ENCODE results near the gene MN1.

MN1 gene

DNA sequence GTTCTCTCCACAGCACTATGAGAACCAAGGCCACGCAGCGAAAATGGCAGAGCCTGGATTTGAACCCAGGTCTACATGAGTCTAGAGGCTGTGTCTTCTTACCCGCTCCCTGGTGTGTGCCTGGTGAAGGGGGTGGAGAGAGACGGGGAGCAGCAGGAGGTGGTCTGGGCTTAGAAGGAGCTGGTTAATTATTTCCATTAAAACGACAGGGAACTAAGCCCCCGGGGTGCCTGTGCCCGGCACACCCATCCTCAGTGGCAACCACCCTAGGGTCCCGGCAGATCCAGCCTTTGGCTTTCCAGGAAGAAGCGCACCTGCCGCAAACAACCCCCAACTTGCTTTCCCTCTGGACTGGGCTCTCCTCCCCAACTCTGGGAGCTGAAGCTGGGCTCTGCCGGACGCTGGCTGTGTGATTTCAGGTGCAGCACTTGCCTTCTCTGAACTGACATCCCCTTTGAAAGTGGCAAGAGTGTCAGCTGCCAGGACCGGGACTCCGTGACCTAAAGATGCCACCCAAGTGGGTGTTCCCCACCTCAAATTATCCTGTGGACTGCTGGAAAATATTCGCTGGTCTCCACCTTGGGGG lies 35.8 kb downstream of the MN1 start:
- DNase-seq: no peak

DNA sequence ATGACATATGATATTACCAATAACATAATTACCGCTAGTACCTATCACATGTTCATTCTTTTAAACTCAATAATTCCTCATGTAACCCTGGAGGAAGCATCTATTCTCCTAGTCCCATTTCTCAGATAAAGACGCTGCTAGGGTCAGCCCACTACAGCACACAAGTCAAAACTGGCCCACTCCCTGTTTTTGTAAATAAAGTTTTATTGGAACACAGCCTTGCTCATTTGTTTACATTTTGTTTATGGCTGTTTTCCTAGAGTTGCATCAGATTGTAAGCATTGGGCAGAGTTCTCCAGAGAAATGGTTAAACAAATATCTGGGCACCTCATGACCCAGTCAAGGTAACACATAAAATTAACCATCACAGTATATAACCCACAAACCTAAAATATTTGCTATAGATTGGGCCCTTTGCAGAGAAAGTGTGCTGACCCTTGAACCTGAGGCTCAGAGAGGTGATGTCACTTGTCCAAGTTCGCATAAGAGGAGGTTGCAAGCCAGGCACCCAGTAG lies 36.8 kb downstream of the MN1 start:
- no peak for DNase-seq

DNA sequence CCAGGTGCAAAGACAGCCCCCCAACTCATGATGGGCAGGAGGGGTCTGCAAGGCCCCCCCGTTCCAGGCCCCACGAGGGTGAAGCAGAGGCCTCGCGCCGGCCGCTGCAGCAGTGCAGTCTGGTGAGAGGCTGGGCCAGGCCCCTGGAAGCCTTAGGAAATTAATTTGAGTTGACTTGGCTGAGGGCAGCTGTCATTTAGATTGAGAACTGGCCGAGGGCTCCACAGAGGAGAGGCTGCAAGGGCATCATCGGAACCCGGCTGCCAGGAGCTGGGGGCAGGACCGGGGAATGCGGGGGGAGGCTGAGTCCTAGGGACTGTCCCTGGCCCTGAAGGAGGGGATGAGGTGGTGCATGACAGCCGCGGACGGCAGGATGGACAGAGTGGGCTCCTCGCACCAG lies 39.9 kb downstream of the MN1 start:
- DNase-seq: no peak

DNA sequence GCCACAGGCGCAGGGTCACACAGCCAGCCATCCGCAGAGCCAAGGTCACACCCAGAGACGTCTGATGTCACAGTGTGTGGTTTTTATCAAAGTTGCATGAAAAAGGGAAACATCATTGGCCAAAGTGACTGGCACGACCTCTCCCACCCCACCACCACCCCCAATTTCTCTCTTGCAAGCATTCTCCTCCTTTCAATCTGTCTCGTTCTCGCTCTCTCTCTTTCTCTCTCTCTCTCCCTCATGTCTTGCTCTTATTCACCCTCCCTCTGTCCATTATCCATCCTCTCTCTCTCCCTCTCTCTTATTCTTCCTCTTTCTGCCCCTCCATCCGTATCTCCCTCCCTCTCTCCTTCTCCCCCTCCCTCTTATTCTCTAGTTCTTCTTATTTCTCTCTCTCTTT lies 40.6 kb downstream of the MN1 start:
- no peak for DNase-seq

DNA sequence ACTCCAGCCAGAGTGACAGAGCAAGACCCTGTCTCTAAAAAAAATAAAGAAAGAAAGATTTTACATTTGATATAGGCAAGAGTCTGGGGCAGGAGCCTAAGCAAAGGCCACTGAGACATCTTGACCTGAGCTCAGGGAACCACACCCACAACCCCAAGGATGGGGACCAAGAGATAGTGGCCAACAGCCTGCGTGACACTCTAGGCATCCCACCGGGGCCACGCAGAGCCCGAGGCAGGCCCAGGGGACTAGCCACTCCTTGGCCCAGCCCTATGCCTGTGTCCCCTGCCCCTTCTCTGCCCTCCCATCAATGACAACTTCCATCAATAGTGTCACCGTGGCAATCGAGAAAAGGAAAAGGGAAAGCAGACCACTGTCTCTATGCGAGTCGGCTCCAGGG lies 41.1 kb downstream of the MN1 start:
- no peak for DNase-seq

DNA sequence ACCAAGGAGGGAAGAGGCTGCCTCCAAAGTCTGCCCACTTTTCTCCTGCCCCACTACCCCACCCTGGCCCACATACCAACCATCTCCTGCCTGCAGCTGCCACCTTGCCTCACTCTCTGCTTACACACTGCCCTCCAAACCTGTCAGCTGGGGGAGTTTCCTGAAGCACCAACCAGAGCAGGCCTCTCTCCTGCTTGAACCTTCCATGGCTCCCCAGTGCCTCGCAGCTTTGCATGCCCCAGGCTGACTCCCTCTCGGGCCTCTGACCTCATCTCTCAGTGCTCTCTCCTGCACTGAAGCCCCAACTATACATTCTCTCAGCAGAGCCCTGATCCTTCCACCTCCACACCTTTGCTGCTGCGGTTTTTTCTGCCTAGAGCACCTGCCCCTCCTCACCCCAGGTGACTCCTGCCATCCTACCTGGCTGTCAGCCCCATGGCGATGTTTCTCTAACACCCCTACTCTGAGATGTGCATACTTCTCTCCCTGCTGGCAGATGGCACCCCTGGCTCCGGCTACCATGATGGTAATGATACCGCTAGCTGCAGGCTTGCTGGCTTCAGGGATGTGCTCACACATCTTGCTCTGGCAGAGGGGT lies 43.5 kb downstream of the MN1 start:
- DNase-seq: no peak

DNA sequence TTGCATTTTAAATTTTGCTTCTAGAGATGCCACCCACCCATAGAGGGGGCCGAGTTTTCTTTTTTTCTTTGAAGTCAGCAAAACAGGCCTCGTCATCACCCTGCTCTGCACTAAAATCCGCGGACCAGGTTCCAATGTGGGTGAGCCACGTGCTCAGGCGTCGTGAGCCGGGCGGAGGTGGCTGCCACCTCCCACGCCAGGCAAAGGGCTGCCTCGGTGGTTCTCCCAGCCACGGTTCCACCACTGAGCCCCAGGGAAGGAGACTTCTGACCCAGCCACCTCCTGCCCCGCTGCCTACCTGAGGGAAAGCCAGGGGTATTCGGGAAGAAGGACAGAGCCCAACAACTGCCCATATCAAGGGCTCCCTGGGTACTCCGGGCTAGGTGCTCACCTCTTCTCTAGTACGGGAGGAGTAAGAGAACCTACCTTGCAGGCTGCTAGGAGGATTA lies 45.3 kb downstream of the MN1 start:
- DNase-seq: no peak

DNA sequence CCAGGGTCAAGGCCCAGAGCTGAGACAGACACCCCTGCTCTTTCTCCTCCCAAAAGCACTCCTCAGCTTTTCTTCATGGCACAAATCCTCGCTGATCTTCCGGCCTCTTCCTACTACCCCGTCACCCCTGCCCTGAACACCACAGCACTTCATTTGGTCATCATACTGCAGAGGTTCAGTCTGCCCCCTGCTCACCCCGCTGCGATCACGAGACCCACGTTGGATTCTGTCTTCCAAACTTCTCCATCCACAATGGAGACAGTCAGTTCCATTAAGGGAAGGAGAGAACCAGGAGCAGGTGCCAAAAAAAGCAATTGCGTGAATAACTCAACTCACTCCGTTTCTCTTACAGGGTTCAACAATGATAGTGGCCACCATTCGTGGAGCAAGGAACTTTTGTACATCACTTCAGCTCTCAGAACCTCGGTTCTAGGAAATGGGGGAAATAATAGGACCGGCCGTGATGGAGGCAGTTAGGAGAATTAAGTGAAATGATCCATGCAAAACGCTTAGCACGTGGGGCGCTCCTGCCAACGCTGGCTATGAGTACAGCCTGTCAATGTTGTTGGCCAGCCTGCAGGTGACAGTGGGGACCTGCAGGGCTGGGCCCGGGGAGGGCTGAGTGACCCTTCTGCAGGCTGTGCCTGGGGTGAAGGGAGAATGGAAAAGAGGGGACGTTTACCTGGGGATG lies 45.9 kb downstream of the MN1 start:
- DNase-seq: no peak

DNA sequence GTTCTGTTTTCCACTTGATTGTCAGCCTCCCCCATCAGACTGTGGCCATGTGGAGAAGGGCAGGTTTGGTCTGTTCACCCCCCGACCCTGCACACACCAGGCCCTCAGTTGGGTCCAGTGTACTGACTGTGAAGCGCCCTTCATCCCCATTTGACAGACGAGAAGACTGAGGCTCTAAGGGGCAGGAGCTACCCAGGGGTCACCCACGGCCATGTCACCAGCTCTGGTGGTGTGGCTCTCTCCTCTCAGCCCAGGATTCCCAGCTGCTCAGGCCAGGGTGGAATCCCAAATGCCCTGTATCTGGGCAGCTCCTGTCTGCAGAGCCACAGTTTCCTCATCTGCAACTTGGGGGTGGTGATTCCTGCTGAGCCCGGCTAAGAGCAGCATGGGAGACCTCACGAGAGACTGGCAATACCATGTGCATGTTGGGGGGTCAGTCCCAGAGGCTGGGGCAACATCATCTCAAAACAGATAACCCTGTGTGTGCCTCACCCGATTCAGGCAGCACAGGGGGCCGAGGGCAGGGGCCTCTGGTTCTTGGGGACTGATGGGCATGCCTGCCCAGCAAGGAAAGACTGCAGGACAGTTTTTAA lies 46.6 kb downstream of the MN1 start:
- no peak for DNase-seq

DNA sequence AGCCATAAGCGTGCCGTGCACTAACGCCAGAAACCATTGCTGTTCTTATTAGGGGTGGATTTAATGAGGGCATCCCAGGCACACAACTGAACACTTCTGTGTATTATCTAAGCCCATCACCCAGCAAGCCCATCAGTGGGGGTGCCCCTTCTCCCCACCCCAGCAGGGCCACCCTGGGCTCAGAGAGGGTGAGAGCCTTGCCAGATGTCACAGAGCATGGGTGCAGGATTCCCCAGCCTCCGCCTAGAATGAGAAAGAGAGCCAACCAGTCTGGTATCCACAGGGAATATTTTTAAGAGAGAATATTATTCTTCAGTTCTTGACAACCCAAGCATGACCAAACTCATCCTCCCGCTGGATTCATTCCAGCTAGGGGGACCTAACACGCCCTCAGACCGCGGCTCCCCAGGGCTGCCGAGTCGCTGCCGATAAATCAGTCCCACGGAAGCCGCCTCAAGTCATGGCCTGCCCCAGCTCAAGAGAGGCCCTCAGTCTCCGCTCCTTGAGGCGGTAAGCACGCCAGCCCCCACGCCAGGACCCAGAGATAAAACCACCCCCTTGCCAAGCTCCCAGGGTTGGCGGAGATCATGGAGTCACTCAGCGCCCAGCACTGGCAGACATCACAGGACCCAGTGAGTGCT lies 47.2 kb downstream of the MN1 start:
- no peak for DNase-seq

DNA sequence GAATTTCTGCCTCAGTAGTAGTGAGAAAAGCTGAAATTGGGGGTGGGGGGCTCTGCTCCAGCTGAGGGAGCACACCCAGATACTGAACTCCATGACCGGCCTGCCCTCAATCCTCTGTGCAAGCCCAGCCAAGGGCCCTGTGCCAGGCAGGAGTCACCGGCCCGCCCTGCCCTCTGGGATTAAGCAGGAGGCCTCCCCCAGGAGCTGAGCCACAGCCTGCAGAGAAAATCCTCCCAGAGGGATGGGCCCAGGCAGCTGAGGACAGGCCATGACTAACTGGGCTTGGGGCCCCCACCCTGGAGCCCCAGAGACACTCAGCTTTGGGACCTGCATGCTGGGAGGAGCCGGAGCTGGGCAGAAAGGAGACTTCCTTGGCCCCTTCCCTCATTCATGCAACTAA lies 48.8 kb downstream of the MN1 start:
- DNase-seq: peak in 2 of 51 donors; percentile 18

DNA sequence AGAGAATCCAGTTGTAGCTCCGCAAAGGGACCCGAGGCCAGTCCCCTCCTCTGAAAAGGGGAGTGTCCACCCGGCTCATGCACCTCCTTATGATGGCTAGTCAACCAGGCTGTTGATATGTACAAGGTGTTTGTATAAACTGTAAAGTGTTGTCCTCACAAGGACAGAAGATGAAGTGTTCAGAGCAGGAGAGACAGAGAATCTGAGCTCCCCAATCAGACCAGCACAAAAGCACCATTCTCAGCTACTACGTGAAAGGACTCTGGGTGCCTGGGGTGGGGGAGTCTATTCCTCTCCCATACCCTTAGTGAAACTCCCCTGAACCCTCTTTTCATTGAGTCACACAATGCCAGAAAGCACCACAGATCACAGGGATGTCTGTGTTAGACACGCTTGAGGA lies 49.4 kb downstream of the MN1 start:
- no peak for DNase-seq

DNA sequence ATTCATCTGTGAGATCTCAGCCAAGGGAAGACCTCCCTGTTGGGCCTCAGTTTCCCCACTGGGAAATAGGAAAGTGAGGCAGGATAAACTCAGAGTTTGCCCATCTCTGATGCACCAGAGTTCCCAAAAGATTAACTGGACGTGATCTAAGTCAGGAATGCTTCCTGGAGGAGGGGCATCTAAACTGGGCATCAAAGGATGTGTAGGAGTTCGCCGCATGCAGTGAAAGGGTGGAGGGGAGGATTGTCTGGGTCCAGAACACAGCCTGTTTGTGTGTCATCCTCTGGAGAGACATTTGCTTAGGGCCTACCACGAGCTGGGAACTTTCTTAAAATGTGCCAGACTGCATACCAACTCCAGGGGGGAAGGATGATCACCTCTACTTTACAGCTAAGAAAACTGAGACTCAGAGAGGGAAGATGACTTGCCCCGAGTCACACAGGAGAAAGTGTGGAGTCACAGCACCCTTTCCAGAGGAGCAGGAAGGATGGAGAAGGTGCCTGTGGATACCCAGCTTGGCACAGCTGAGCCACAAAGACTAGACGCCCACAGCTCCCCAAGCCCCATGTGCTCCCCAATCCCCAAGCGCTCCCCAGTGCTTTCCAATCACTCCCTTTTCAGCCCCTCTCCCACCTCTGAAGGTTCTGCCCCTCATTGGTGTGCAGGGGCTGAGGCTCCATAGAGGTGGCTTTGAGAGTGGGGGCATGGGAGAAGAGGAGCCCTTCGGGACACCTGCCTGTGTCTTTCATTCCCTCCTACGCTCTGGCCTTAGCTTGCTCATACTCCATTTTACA lies 50.1 kb downstream of the MN1 start:
- no peak for DNase-seq

DNA sequence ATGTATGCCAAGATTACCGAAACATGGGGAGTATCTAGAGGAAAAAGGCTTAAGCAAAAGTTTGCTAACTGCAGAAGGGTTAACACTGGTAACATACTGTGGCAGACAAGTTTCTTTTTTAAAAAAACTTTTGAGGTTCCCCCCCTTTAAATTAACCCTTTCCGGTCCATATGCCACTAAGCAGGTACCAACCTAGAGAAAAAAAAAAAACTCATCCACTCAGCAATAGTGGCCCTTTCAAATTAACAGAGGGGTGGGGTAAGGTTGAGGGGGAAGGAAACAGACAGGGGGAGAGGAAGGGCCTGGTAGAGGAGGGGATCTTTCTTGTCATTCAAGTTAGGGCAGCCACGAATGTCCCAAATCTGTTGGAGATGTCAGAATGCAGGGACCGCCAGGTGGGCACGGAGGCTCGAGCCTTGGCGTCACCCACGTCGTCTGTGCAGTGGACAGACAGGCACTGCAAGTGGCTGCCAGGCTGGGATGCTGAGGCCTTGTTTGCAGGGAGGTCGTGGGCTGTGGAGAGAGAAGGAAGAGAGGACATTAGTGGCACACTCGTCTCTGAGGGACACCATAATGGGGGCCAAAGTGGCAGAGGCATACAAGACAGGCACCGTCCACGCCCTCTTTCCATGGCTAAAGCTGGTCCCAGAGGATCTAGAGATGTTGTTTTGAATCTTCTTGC lies 50.8 kb downstream of the MN1 start:
- DNase-seq: no peak

DNA sequence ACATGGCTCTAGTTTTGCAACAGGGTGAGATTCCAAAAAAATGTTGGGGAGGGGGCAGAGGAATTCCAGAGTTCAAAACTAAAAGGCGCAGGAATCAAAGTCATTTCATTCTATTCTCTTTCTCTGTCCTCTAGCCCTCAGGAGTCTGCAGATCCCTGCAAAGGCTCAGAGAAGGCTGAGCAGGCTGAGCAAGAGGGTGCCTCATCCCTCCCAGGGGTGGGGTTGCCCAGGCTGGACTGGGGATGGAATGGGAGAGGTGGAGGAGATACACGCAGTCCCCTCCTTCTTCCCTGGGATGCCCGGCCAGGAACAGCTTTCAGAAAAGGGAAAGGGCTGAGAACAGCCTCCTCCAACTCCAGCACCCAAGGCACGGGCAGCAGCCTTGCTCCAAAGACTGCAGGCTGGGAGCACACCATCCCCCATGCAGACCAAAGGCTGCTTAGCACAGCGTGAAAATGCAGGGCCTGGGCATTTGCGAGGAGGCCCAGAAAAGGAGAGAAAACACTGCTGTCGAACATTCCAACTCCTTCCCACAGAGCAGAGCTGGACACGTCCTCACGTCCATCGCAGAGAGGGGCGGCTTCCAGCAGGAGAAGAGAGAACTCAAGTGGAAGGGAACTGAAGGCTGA lies 51.8 kb downstream of the MN1 start:
- DNase-seq: peak in 11 of 51 donors; percentile 12 to 30 (median 18)

DNA sequence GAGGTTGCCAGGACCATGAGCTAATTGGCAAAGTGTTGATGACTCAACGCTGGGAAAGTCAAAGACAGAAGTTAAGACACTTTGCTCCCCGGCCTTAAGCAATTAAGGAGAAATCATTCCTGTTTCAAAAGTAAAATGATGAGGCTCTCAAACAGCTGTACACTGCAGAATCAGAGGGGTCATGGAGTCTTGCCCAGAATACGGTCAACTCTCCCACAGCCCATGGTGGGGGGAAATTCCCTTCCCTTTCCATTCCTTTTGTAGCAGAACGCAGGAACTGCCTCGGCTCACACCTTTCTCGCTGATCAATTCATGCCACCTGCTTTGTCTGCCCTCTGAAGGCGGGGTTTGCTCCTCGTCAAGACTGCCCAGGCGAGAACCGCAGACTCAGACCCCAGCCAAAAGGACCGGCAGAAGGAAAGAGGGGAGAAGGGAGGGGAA lies 52.8 kb downstream of the MN1 start:
- DNase-seq: no peak

DNA sequence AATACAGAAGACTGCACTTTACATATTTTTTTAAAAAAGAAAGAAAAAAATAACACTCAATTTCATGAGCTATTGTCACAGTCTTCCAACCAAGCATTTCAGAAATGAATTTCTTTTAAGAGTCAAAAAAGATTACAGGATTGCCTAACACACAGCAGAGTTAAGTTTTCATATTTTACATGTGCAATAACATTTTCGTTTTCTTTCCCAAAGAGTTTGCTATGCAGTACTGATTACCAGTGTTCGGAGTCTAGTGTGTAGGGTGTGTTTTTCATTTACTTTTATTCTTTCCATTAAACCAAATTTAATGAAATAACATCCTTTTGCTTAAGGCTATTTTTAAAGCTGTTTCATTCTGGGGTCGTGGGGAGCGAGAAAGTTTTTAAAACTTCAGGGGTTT lies 53.2 kb downstream of the MN1 start:
- DNase-seq: no peak

DNA sequence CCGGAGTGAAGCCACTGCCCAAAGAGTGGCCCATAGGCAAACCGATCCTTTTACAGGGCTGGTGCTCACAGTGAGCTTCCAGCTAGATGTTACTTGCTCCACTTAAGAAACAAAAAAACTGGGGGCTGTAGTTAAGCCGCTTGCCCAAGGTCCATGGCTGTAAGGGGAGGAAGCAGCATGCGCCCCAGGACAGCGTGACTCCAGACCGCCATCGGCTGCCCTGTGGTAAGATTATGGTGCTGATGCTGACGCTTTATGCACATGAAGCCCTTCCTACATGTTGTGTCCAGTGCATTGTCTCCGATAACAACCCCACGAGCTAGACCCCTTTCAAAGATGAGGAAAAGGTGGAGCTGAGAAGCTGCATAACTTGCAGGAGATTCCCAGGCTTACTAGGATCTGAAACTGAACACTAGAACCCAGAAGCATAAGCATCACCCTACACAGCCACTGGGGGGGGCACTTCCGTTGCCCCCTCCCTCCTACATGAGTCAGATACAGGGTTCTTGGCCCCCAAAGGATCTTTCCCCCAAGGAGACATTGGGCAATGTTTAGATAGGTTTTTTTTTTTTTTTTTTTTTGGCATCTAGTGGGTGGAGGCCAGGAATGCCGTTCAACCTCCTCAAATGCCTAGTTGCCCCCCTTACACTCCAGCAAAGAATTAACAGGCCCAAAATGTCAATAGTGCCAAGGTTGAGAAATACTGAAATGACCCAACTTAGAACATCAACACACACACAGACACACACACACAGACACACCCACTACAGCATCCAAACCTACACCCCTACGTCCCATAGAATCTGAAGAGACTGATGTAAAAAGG lies 53.9 kb downstream of the MN1 start:
- no peak for DNase-seq

DNA sequence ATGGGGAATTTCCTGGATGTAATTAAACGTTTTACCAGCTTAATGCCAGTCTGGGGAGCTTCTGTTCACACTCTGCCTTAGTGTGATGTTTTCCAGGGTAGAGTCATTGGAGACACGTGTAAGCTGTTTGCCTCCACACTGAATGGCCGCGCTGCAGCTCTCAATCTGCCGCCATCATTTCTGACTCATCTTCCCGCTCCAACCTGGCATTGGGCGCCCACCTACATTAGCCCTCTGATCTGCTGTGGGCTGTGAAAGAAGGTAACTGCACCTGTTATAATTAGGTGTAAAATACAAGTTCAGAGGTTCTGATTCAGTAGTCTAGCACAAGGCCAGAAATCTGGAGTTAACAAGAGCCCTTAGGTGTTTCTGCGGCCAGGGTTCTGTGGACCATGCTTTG lies 54.6 kb downstream of the MN1 start:
- DNase-seq: no peak

Data from hypothalamus (tissue), 51 donors.